GM23338 (cell line): Measurements from ENCODE around the gene ZNF653. TPM values are rescaled to one million over a fixed set of nuclear protein-coding genes. Genes with fewer than 3 reads are reported as not detected.

Experiments
- ATAC-seq: fragments of 200-7000 bp; cut with Tn5 transposase; 3 replicates; pipeline ENCODE4 v1.9.1; 2020
- DNase-seq: peaks from one replicate; pipeline ENCODE4 v3.0.0-alpha.2; 2015; ENCODE audit warnings: low spot score
- H2AFZ ChIP-seq: fragments of 200-600 bp; sonication (generic); 2 replicates; pipeline ENCODE4 v1.8.0; 2016; ENCODE audit warnings: antibody characterized with exemption, mild to moderate bottlenecking, moderate library complexity
- H3F3A ChIP-seq: fragments of 200-600 bp; sonication (generic); replicated peaks from 2 replicates; pipeline ENCODE4 v1.8.0; 2017; ENCODE audit warnings: antibody characterized with exemption, mixed run types, low read depth
- H3K27ac ChIP-seq: fragments of 200-600 bp; sonication (generic); 2 replicates; pipeline ENCODE4 v1.6.1; 2016; ENCODE audit warnings: low read depth
- H3K27me3 ChIP-seq: fragments of 200-600 bp; sonication (generic); 2 replicates; pipeline ENCODE4 v1.8.0; 2016; ENCODE audit warnings: mild to moderate bottlenecking, mixed run types, moderate library complexity; ENCODE audit not compliant: insufficient read depth
- H3K36me3 ChIP-seq: fragments of 200-600 bp; sonication (generic); 2 replicates; pipeline ENCODE4 v1.8.0; 2016; ENCODE audit warnings: mild to moderate bottlenecking; ENCODE audit not compliant: insufficient read depth
- H3K4me1 ChIP-seq: fragments of 200-600 bp; sonication (generic); 2 replicates; pipeline ENCODE4 v1.8.0; 2016; ENCODE audit warnings: mild to moderate bottlenecking, moderate library complexity; ENCODE audit not compliant: insufficient read depth
- H3K4me2 ChIP-seq: fragments of 200-600 bp; sonication (generic); 2 replicates; pipeline ENCODE4 v1.7.1; 2017; ENCODE audit warnings: mixed run types
- H3K4me3 ChIP-seq: fragments of 200-600 bp; sonication (generic); 2 replicates; pipeline ENCODE4 v1.6.1; 2016; ENCODE audit warnings: mixed run types
- H3K79me2 ChIP-seq: fragments of 200-600 bp; sonication (generic); replicated peaks from 2 replicates; pipeline ENCODE4 v1.8.0; 2017; ENCODE audit warnings: mild to moderate bottlenecking; ENCODE audit not compliant: insufficient read depth
- H3K9me2 ChIP-seq: fragments of 200-600 bp; sonication (generic); 2 replicates; pipeline ENCODE4 v1.8.0; 2017; ENCODE audit not compliant: insufficient read depth
- H4K20me1 ChIP-seq: fragments of 200-600 bp; sonication (generic); replicated peaks from 2 replicates; pipeline ENCODE4 v1.8.0; 2017; ENCODE audit warnings: mild to moderate bottlenecking; ENCODE audit not compliant: insufficient read depth
- H3K27ac Mint-ChIP-seq: 2 replicates; pipeline ENCODE4 v1.8.0; 2020; ENCODE audit warnings: inconsistent platforms, mild to moderate bottlenecking, moderate library complexity, mixed read lengths
- H3K27me3 Mint-ChIP-seq: 3 replicates; pipeline ENCODE4 v1.8.0; 2022; ENCODE audit warnings: low read depth, mild to moderate bottlenecking, moderate library complexity, mixed read lengths, inconsistent platforms; ENCODE audit not compliant: insufficient read depth, poor library complexity
- H3K36me3 Mint-ChIP-seq: 3 replicates; pipeline ENCODE4 v1.8.0; 2021; ENCODE audit warnings: low read depth, mild to moderate bottlenecking, inconsistent platforms, moderate library complexity, mixed read lengths
- H3K4me1 Mint-ChIP-seq: 3 replicates; pipeline ENCODE4 v1.8.0; 2020; ENCODE audit warnings: mild to moderate bottlenecking, inconsistent platforms, mixed read lengths
- H3K4me3 Mint-ChIP-seq: 3 replicates; pipeline ENCODE4 v1.8.0; 2021; ENCODE audit warnings: moderate library complexity, mild to moderate bottlenecking, inconsistent platforms, mixed read lengths
- H3K9me3 Mint-ChIP-seq: 3 replicates; pipeline ENCODE4 v1.8.0; 2020; ENCODE audit warnings: moderate library complexity, mild to moderate bottlenecking, inconsistent platforms, mixed read lengths
- CREB1 ChIP-seq: fragments of 250-450 bp; sonication (Bioruptor Pico); IDR thresholded peaks from 2 replicates; pipeline ENCODE4 v1.5.0; 2020; ENCODE audit warnings: low read depth, mild to moderate bottlenecking, moderate library complexity
- CTCF ChIP-seq, 2 experiments: fragments of 200-600 bp in 1 of 2; sonication (generic) in 1 of 2; conservative IDR thresholded peaks; 2 replicates each; pipeline versions ENCODE4 v1.5.1 to v1.6.1; 2016 to 2017; ENCODE audit warnings: antibody characterized with exemption in 2 of 2, low read depth in 2 of 2, mild to moderate bottlenecking in 2 of 2, moderate library complexity in 1 of 2
- POLR2AphosphoS5 ChIP-seq: IDR thresholded peaks from 2 replicates; pipeline ENCODE4 v1.6.1; 2016; ENCODE audit warnings: antibody characterized with exemption, low read depth
- ZNF462 ChIP-seq: fragments of 250-450 bp; sonication (Bioruptor Pico); IDR thresholded peaks from 2 replicates; pipeline ENCODE4 v1.5.0; 2020; ENCODE audit warnings: mild to moderate bottlenecking, moderate library complexity
- polyA plus RNA-seq: library from polyadenylated mRNA; unstranded; fragments of >200 nt; fragmentation: Nextera tagmentation; extraction: Ambion mirVana; gene quantifications from 2 replicates; pipeline ENCODE4 v1.2.1, GENCODE V29; 2016
- total RNA-seq: library from RNA; depleted of rRNA; stranded (reverse); fragments of >200 nt; shearing (Covaris generic); gene quantifications from 2 replicates; pipeline ENCODE4 v1.2.3, GENCODE V29; 2014

The ZNF653 gene
- total and polyA plus RNA-seq, 2 experiments from 2014 or later = 2.5 to 5.3 TPM

DNA sequence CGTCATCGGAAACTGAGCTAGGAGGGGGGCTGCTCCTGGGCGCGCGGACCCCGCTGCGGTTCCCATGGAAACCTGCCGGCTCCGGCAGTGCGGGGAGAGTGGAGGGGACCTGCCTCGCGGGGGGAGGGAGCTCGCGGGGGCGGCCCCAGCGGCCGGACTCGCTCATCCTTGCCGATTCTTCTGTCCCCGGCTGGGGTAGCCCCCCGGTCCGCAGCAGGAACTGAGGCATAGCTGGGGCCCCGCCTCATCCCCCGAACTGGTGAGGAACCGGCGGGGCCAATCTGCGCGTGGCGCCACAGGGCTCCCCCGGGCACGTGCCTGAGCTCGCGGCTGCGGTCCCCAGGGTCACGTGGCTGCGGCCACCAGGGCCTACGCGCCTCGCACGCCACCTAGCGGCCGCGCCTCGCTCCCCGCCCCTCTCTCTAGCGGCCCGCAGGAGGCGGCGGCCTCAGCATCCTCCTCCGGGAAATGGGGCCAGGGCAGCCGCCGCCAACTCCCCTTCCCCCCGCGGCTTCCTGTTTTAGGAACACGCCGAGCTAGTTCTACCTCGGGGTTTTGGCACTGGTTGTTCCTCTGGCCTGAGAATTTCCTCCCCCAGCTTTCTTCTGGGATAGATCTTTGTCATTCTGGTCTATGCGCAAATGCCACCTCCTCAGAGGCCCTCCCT, 23.1 kb downstream of the ZNF653 start:
- Histone ChIP-seq H3K36me3 (no peaks in the 10 kb centered on the region), H3F3A (peaks cover 16% of the 10 kb centered on the region), H3K4me2 (peak overlapping the region; percentile 73), H3K79me2 (no peaks in the 10 kb centered on the region), H3K9me2 (no peaks in the 10 kb centered on the region), H3K4me3 (peak overlapping the region; percentile 50), H4K20me1 (no peaks in the 10 kb centered on the region), H3K4me1 (peaks cover 8% of the 10 kb centered on the region), H3K27me3 (peaks cover 34% of the 10 kb centered on the region), H2AFZ (peak overlapping the region; percentile 74), H3K27ac (no peak overlapping the region)
- H3K9me3 Mint-ChIP-seq = peaks cover 7% of the 10 kb centered on the region; the same call in 2 of the 3 replicates
- peaks cover 6% of the 10 kb centered on the region for H3K4me1 Mint-ChIP-seq
- peak; percentile 48 for ATAC-seq
- peaks cover 47% of the 10 kb centered on the region for H3K27me3 Mint-ChIP-seq
- no peaks in the 10 kb centered on the region; the same call in 2 of the 3 replicates for H3K36me3 Mint-ChIP-seq
- DNase-seq = peak; percentile 90
- no peak overlapping the region for H3K27ac Mint-ChIP-seq
- H3K4me3 Mint-ChIP-seq = peak overlapping the region; percentile 64
- TF ChIP-seq CTCF (conservative IDR thresholded peaks at IDR 0.05; ENCODE audit: low read depth in 2 of 2) = peak; percentile 68 to 95
- TF ChIP-seq CREB1 (CRISPR knock-in tag) = peak; percentile 72; the same call in 1 of the 2 replicates
- TF ChIP-seq POLR2AphosphoS5 = 0 out of 2 replicates have a peak, but pooled peaks have one; percentile 31
- no peak for TF ChIP-seq ZNF462 (CRISPR knock-in tag)
